ENCODE measurements around the gene CCNDBP1. TPM values are rescaled to one million over a fixed set of nuclear protein-coding genes. Genes with fewer than 3 reads are reported as not detected.
"Not testable (repeated sequence)": the region's sequence is repeated elsewhere in the genome, so short reads cannot be mapped to it uniquely, and the experiment has no call there.

The CCNDBP1 gene
- polyA plus RNA-seq, 1 experiment = 76.5 TPM

- ChIA-PET POLR2A (no interaction called here), CTCF (interaction anchor here (2.8 kb wide), 1 partner anchor 65 kb away, joined by 15 read pairs; no protein-coding TSS in a partner anchor)
- DNase-seq (ENCODE audit: low read depth) = no peak
- Histone ChIP-seq H3K4me3 (ENCODE audit: low read depth, low read length) (no peak within 1 kb of the TSS), H3K36me3 (ENCODE audit: control insufficient read depth, insufficient read depth, low read length) (no peaks in the 10 kb centered on the region), H3K27me3 (ENCODE audit: control insufficient read depth, insufficient read depth, low read length) (peaks cover 7% of the 10 kb centered on the region)
- no peak for TF ChIP-seq CTCF (IDR thresholded peaks at IDR 0.05; ENCODE audit: insufficient read depth, low read depth, low read length)
Measured at GRCh38 chr15:43220991-43221403, 35.8 kb downstream of the CCNDBP1 start, which contains the start of gene EPB42. TSS of gene EPB42 (minus strand) at chr15:43221018. CDS start at chr15:43220825, 193 bp downstream.

- CTCF ChIA-PET = interaction anchor here (2.8 kb wide), 1 partner anchor 64 kb away, joined by 15 read pairs; no protein-coding TSS in a partner anchor
- H3K27me3 ChIP-seq (ENCODE audit: control insufficient read depth, insufficient read depth, low read length) = peaks cover 6% of the 10 kb centered on the region
- no peak for DNase-seq (ENCODE audit: low read depth)
- no peak for TF ChIP-seq CTCF (IDR thresholded peaks at IDR 0.05; ENCODE audit: insufficient read depth, low read depth, low read length)
- no peaks in the 10 kb centered on the region for H3K36me3 ChIP-seq (ENCODE audit: control insufficient read depth, insufficient read depth, low read length)
- H3K4me3 ChIP-seq (ENCODE audit: low read depth, low read length) = no peak overlapping the region
- POLR2A ChIA-PET = no interaction called here
Measured at GRCh38 chr15:43221422-43221821, 36.2 kb downstream of the CCNDBP1 start.

- TF ChIP-seq CTCF (IDR thresholded peaks at IDR 0.05; ENCODE audit: insufficient read depth, low read depth, low read length) = peak; percentile 79
- Histone ChIP-seq H3K27me3 (ENCODE audit: control insufficient read depth, insufficient read depth, low read length) (peaks cover 6% of the 10 kb centered on the region), H3K4me3 (ENCODE audit: low read depth, low read length) (no peak overlapping the region), H3K36me3 (ENCODE audit: control insufficient read depth, insufficient read depth, low read length) (no peaks in the 10 kb centered on the region)
- ChIA-PET CTCF (interaction anchor here (0.8 to 3.5 kb wide), 29 partner anchors 8 to 130 kb away, joined by 3 to 127 read pairs (median 6); partner anchors contain the start of gene TGM5), POLR2A (no interaction called here)
- DNase-seq (ENCODE audit: low read depth) = no peak
Measured at GRCh38 chr15:43225201-43225949, 40.2 kb downstream of the CCNDBP1 start.

- POLR2A ChIA-PET; H3K4me3 ChIP-seq (ENCODE audit: low read depth, low read length): not testable (repeated sequence)
Measured at GRCh38 chr15:43225950-43226255, 40.7 kb downstream of the CCNDBP1 start.

GRCh38 chr15:43226436-43227305 is 41.5 kb downstream of the CCNDBP1 start:
- no peak overlapping the region for H3K4me3 ChIP-seq (ENCODE audit: low read depth, low read length)
- ChIA-PET POLR2A (no interaction called here), CTCF (interaction anchor here (1.0 to 3.5 kb wide), 14 partner anchors 8 to 58 kb away, joined by 3 to 127 read pairs (median 8); partner anchors contain the start of gene TGM5)
- H3K27me3 ChIP-seq (ENCODE audit: control insufficient read depth, insufficient read depth, low read length) = peaks cover 8% of the 10 kb centered on the region
- H3K36me3 ChIP-seq (ENCODE audit: control insufficient read depth, insufficient read depth, low read length) = no peaks in the 10 kb centered on the region
- no peak for TF ChIP-seq CTCF (IDR thresholded peaks at IDR 0.05; ENCODE audit: insufficient read depth, low read depth, low read length)
- DNase-seq (ENCODE audit: low read depth) = no peak

More at GRCh38 chr15:43225950-43226255, 40.7 kb downstream of the CCNDBP1 start:
- not testable (repeated sequence) for DNase-seq (ENCODE audit: low read depth); H3K36me3 ChIP-seq (ENCODE audit: control insufficient read depth, insufficient read depth, low read length); H3K27me3 ChIP-seq (ENCODE audit: control insufficient read depth, insufficient read depth, low read length)
- CTCF ChIA-PET = interaction anchor here (0.8 to 3.5 kb wide), 26 partner anchors 9 to 91 kb away, joined by 3 to 127 read pairs (median 6); partner anchors contain the start of gene TGM5
